GM23338 (cell line): ENCODE data around the gene TMEM269. TPM values are rescaled to one million over a fixed set of nuclear protein-coding genes. Genes with fewer than 3 reads are reported as not detected.

ENCODE experiments used
- ATAC-seq: fragments of 200-7000 bp; cut with Tn5 transposase; 3 replicates; pipeline ENCODE4 v1.9.1; 2020
- DNase-seq: peaks from one replicate; pipeline ENCODE4 v3.0.0-alpha.2; 2015; ENCODE audit warnings: low spot score
- H2AFZ ChIP-seq: fragments of 200-600 bp; sonication (generic); 2 replicates; pipeline ENCODE4 v1.8.0; 2016; ENCODE audit warnings: antibody characterized with exemption, mild to moderate bottlenecking, moderate library complexity
- H3F3A ChIP-seq: fragments of 200-600 bp; sonication (generic); replicated peaks from 2 replicates; pipeline ENCODE4 v1.8.0; 2017; ENCODE audit warnings: antibody characterized with exemption, mixed run types, low read depth
- H3K27ac ChIP-seq: fragments of 200-600 bp; sonication (generic); 2 replicates; pipeline ENCODE4 v1.6.1; 2016; ENCODE audit warnings: low read depth
- H3K27me3 ChIP-seq: fragments of 200-600 bp; sonication (generic); 2 replicates; pipeline ENCODE4 v1.8.0; 2016; ENCODE audit warnings: mild to moderate bottlenecking, mixed run types, moderate library complexity; ENCODE audit not compliant: insufficient read depth
- H3K36me3 ChIP-seq: fragments of 200-600 bp; sonication (generic); 2 replicates; pipeline ENCODE4 v1.8.0; 2016; ENCODE audit warnings: mild to moderate bottlenecking; ENCODE audit not compliant: insufficient read depth
- H3K4me1 ChIP-seq: fragments of 200-600 bp; sonication (generic); 2 replicates; pipeline ENCODE4 v1.8.0; 2016; ENCODE audit warnings: mild to moderate bottlenecking, moderate library complexity; ENCODE audit not compliant: insufficient read depth
- H3K4me2 ChIP-seq: fragments of 200-600 bp; sonication (generic); 2 replicates; pipeline ENCODE4 v1.7.1; 2017; ENCODE audit warnings: mixed run types
- H3K4me3 ChIP-seq: fragments of 200-600 bp; sonication (generic); 2 replicates; pipeline ENCODE4 v1.6.1; 2016; ENCODE audit warnings: mixed run types
- H3K79me2 ChIP-seq: fragments of 200-600 bp; sonication (generic); replicated peaks from 2 replicates; pipeline ENCODE4 v1.8.0; 2017; ENCODE audit warnings: mild to moderate bottlenecking; ENCODE audit not compliant: insufficient read depth
- H3K9me2 ChIP-seq: fragments of 200-600 bp; sonication (generic); 2 replicates; pipeline ENCODE4 v1.8.0; 2017; ENCODE audit not compliant: insufficient read depth
- H4K20me1 ChIP-seq: fragments of 200-600 bp; sonication (generic); replicated peaks from 2 replicates; pipeline ENCODE4 v1.8.0; 2017; ENCODE audit warnings: mild to moderate bottlenecking; ENCODE audit not compliant: insufficient read depth
- H3K27ac Mint-ChIP-seq: 2 replicates; pipeline ENCODE4 v1.8.0; 2020; ENCODE audit warnings: inconsistent platforms, mild to moderate bottlenecking, moderate library complexity, mixed read lengths
- H3K27me3 Mint-ChIP-seq: 3 replicates; pipeline ENCODE4 v1.8.0; 2022; ENCODE audit warnings: low read depth, mild to moderate bottlenecking, moderate library complexity, mixed read lengths, inconsistent platforms; ENCODE audit not compliant: insufficient read depth, poor library complexity
- H3K36me3 Mint-ChIP-seq: 3 replicates; pipeline ENCODE4 v1.8.0; 2021; ENCODE audit warnings: low read depth, mild to moderate bottlenecking, inconsistent platforms, moderate library complexity, mixed read lengths
- H3K4me1 Mint-ChIP-seq: 3 replicates; pipeline ENCODE4 v1.8.0; 2020; ENCODE audit warnings: mild to moderate bottlenecking, inconsistent platforms, mixed read lengths
- H3K4me3 Mint-ChIP-seq: 3 replicates; pipeline ENCODE4 v1.8.0; 2021; ENCODE audit warnings: moderate library complexity, mild to moderate bottlenecking, inconsistent platforms, mixed read lengths
- H3K9me3 Mint-ChIP-seq: 3 replicates; pipeline ENCODE4 v1.8.0; 2020; ENCODE audit warnings: moderate library complexity, mild to moderate bottlenecking, inconsistent platforms, mixed read lengths
- CREB1 ChIP-seq: fragments of 250-450 bp; sonication (Bioruptor Pico); IDR thresholded peaks from 2 replicates; pipeline ENCODE4 v1.5.0; 2020; ENCODE audit warnings: low read depth, mild to moderate bottlenecking, moderate library complexity
- EZH2 ChIP-seq: fragments of 200-600 bp; sonication (generic); IDR thresholded peaks from one replicate; pipeline ENCODE4 v1.8.0; 2017; ENCODE audit warnings: antibody characterized with exemption, mild to moderate bottlenecking, low read depth; ENCODE audit not compliant: unreplicated experiment
- EZH2phosphoT487 ChIP-seq: fragments of 200-600 bp; sonication (generic); IDR thresholded peaks from one replicate; pipeline ENCODE4 v1.8.1; 2018; ENCODE audit warnings: antibody characterized with exemption; ENCODE audit not compliant: unreplicated experiment
- JUNB ChIP-seq: IDR thresholded peaks from one replicate; pipeline ENCODE4 v1.6.1; 2016; ENCODE audit warnings: antibody characterized with exemption; ENCODE audit not compliant: unreplicated experiment
- NANOG ChIP-seq: IDR thresholded peaks from 2 replicates; pipeline ENCODE4 v1.6.1; 2016; ENCODE audit warnings: antibody characterized with exemption, borderline replicate concordance
- STAT1 ChIP-seq: IDR thresholded peaks from one replicate; pipeline ENCODE4 v1.6.1; 2016; ENCODE audit warnings: antibody characterized with exemption; ENCODE audit not compliant: unreplicated experiment
- ZNF331 ChIP-seq: fragments of 250-450 bp; sonication (Bioruptor Pico); IDR thresholded peaks from 2 replicates; pipeline ENCODE4 v1.5.0; 2020; ENCODE audit warnings: low read depth, mild to moderate bottlenecking, moderate library complexity
- polyA plus RNA-seq: library from polyadenylated mRNA; unstranded; fragments of >200 nt; fragmentation: Nextera tagmentation; extraction: Ambion mirVana; gene quantifications from 2 replicates; pipeline ENCODE4 v1.2.1, GENCODE V29; 2016
- total RNA-seq: library from RNA; depleted of rRNA; stranded (reverse); fragments of >200 nt; shearing (Covaris generic); gene quantifications from 2 replicates; pipeline ENCODE4 v1.2.3, GENCODE V29; 2014
- TF ChIP-seq, protein P1 (sequence below): IDR thresholded peaks from 2 replicates; pipeline ENCODE4 v1.6.1; 2016; ENCODE audit warnings: antibody characterized with exemption
- TF ChIP-seq, protein P2 (sequence below), 2 experiments: fragments of 200-600 bp in 1 of 2; sonication (generic) in 1 of 2; conservative IDR thresholded peaks; 2 replicates each; pipeline versions ENCODE4 v1.5.1 to v1.6.1; 2016 to 2017; ENCODE audit warnings: antibody characterized with exemption in 2 of 2, low read depth in 2 of 2, mild to moderate bottlenecking in 2 of 2, moderate library complexity in 1 of 2
- TF ChIP-seq, protein P3 (sequence below): IDR thresholded peaks from one replicate; pipeline ENCODE4 v1.6.1; 2018; ENCODE audit warnings: antibody characterized with exemption; ENCODE audit not compliant: unreplicated experiment
- TF ChIP-seq, protein P4 (sequence below): fragments of 250-450 bp; sonication (Bioruptor Pico); IDR thresholded peaks from 2 replicates; pipeline ENCODE4 v1.5.0; 2020; ENCODE audit warnings: mild to moderate bottlenecking, moderate library complexity

Gene TMEM269
- total and polyA plus RNA-seq, 2 experiments from 2014 or later, result 0.31 to 0.45 TPM

DNA sequence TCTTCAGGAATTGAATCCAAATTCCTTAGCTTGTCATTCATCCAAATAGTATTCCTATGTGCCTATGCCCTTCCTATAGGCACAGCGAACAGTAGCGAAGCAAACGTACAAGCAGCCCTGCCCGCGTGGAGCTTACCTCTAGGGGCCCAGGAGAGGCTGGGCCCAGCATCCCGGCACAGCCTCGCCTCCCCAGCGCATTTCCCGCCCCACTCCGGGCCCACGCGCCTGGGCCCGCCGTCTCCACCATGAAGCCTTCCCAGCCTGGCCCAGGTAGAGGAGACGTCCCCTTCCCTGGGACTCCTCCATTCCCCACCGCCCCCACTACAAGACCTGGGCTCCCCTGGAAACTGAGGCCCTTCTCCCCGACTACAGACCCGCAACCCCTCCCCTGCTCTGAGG, 245 bp upstream of the TMEM269 start:
- Histone ChIP-seq H3K79me2 (no peaks in the 10 kb centered on the region), H3K27me3 (peaks cover 6% of the 10 kb centered on the region; the same call in 1 of the 2 replicates), H3K9me2 (no peaks in the 10 kb centered on the region), H4K20me1 (0 out of 2 replicates have a peak, but pooled peaks cover 4% of the 10 kb centered on the region), H3K27ac (no peak overlapping the region), H3F3A (0 out of 2 replicates have a peak, but pooled peaks cover 15% of the 10 kb centered on the region), H3K4me1 (peaks cover 5% of the 10 kb centered on the region; the same call in 1 of the 2 replicates), H3K36me3 (no peaks in the 10 kb centered on the region; the same call in 1 of the 2 replicates), H3K4me2 (peak overlapping the region; percentile 67), H3K4me3 (peak overlapping the region; percentile 47), H2AFZ (peak overlapping the region; percentile 32; the same call in 1 of the 2 replicates)
- H3K36me3 Mint-ChIP-seq, result peaks cover 16% of the 10 kb centered on the region
- TF ChIP-seq STAT1, result no peak
- TF ChIP-seq, protein P1, sequence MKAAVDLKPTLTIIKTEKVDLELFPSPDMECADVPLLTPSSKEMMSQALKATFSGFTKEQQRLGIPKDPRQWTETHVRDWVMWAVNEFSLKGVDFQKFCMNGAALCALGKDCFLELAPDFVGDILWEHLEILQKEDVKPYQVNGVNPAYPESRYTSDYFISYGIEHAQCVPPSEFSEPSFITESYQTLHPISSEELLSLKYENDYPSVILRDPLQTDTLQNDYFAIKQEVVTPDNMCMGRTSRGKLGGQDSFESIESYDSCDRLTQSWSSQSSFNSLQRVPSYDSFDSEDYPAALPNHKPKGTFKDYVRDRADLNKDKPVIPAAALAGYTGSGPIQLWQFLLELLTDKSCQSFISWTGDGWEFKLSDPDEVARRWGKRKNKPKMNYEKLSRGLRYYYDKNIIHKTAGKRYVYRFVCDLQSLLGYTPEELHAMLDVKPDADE, result no peak
- TF ChIP-seq EZH2phosphoT487, result no peak
- TF ChIP-seq NANOG, result no peak
- no peak for TF ChIP-seq ZNF331 (CRISPR knock-in tag)
- TF ChIP-seq, protein P2, sequence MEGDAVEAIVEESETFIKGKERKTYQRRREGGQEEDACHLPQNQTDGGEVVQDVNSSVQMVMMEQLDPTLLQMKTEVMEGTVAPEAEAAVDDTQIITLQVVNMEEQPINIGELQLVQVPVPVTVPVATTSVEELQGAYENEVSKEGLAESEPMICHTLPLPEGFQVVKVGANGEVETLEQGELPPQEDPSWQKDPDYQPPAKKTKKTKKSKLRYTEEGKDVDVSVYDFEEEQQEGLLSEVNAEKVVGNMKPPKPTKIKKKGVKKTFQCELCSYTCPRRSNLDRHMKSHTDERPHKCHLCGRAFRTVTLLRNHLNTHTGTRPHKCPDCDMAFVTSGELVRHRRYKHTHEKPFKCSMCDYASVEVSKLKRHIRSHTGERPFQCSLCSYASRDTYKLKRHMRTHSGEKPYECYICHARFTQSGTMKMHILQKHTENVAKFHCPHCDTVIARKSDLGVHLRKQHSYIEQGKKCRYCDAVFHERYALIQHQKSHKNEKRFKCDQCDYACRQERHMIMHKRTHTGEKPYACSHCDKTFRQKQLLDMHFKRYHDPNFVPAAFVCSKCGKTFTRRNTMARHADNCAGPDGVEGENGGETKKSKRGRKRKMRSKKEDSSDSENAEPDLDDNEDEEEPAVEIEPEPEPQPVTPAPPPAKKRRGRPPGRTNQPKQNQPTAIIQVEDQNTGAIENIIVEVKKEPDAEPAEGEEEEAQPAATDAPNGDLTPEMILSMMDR (conservative IDR thresholded peaks at IDR 0.05; ENCODE audit: low read depth in 2 of 2), result no peak
- TF ChIP-seq CREB1 (CRISPR knock-in tag), result no peak
- TF ChIP-seq, protein P3, sequence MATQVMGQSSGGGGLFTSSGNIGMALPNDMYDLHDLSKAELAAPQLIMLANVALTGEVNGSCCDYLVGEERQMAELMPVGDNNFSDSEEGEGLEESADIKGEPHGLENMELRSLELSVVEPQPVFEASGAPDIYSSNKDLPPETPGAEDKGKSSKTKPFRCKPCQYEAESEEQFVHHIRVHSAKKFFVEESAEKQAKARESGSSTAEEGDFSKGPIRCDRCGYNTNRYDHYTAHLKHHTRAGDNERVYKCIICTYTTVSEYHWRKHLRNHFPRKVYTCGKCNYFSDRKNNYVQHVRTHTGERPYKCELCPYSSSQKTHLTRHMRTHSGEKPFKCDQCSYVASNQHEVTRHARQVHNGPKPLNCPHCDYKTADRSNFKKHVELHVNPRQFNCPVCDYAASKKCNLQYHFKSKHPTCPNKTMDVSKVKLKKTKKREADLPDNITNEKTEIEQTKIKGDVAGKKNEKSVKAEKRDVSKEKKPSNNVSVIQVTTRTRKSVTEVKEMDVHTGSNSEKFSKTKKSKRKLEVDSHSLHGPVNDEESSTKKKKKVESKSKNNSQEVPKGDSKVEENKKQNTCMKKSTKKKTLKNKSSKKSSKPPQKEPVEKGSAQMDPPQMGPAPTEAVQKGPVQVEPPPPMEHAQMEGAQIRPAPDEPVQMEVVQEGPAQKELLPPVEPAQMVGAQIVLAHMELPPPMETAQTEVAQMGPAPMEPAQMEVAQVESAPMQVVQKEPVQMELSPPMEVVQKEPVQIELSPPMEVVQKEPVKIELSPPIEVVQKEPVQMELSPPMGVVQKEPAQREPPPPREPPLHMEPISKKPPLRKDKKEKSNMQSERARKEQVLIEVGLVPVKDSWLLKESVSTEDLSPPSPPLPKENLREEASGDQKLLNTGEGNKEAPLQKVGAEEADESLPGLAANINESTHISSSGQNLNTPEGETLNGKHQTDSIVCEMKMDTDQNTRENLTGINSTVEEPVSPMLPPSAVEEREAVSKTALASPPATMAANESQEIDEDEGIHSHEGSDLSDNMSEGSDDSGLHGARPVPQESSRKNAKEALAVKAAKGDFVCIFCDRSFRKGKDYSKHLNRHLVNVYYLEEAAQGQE, result no peak
- TF ChIP-seq, protein P4, sequence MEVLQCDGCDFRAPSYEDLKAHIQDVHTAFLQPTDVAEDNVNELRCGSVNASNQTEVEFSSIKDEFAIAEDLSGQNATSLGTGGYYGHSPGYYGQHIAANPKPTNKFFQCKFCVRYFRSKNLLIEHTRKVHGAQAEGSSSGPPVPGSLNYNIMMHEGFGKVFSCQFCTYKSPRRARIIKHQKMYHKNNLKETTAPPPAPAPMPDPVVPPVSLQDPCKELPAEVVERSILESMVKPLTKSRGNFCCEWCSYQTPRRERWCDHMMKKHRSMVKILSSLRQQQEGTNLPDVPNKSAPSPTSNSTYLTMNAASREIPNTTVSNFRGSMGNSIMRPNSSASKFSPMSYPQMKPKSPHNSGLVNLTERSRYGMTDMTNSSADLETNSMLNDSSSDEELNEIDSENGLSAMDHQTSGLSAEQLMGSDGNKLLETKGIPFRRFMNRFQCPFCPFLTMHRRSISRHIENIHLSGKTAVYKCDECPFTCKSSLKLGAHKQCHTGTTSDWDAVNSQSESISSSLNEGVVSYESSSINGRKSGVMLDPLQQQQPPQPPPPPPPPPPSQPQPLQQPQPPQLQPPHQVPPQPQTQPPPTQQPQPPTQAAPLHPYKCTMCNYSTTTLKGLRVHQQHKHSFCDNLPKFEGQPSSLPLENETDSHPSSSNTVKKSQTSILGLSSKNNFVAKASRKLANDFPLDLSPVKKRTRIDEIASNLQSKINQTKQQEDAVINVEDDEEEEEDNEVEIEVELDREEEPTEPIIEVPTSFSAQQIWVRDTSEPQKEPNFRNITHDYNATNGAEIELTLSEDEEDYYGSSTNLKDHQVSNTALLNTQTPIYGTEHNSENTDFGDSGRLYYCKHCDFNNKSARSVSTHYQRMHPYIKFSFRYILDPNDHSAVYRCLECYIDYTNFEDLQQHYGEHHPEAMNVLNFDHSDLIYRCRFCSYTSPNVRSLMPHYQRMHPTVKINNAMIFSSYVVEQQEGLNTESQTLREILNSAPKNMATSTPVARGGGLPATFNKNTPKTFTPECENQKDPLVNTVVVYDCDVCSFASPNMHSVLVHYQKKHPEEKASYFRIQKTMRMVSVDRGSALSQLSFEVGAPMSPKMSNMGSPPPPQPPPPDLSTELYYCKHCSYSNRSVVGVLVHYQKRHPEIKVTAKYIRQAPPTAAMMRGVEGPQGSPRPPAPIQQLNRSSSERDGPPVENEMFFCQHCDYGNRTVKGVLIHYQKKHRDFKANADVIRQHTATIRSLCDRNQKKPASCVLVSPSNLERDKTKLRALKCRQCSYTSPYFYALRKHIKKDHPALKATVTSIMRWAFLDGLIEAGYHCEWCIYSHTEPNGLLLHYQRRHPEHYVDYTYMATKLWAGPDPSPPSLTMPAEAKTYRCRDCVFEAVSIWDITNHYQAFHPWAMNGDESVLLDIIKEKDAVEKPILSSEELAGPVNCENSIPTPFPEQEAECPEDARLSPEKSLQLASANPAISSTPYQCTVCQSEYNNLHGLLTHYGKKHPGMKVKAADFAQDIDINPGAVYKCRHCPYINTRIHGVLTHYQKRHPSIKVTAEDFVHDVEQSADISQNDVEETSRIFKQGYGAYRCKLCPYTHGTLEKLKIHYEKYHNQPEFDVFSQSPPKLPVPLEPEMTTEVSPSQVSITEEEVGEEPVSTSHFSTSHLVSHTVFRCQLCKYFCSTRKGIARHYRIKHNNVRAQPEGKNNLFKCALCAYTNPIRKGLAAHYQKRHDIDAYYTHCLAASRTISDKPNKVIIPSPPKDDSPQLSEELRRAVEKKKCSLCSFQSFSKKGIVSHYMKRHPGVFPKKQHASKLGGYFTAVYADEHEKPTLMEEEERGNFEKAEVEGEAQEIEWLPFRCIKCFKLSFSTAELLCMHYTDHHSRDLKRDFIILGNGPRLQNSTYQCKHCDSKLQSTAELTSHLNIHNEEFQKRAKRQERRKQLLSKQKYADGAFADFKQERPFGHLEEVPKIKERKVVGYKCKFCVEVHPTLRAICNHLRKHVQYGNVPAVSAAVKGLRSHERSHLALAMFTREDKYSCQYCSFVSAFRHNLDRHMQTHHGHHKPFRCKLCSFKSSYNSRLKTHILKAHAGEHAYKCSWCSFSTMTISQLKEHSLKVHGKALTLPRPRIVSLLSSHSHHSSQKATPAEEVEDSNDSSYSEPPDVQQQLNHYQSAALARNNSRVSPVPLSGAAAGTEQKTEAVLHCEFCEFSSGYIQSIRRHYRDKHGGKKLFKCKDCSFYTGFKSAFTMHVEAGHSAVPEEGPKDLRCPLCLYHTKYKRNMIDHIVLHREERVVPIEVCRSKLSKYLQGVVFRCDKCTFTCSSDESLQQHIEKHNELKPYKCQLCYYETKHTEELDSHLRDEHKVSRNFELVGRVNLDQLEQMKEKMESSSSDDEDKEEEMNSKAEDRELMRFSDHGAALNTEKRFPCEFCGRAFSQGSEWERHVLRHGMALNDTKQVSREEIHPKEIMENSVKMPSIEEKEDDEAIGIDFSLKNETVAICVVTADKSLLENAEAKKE, result no peak
- no peak for TF ChIP-seq EZH2
- TF ChIP-seq JUNB, result no peak
- no peak overlapping the region for H3K27ac Mint-ChIP-seq
- H3K4me3 Mint-ChIP-seq, result no peak overlapping the region
- H3K27me3 Mint-ChIP-seq, result peaks cover 4% of the 10 kb centered on the region
- DNase-seq (peak; percentile 36), ATAC-seq (peak; percentile 65)
- peaks cover 11% of the 10 kb centered on the region for H3K4me1 Mint-ChIP-seq
- H3K9me3 Mint-ChIP-seq, result no peaks in the 10 kb centered on the region
